Measurements from ENCODE around the gene RBCK1.

Gene RBCK1

DNA sequence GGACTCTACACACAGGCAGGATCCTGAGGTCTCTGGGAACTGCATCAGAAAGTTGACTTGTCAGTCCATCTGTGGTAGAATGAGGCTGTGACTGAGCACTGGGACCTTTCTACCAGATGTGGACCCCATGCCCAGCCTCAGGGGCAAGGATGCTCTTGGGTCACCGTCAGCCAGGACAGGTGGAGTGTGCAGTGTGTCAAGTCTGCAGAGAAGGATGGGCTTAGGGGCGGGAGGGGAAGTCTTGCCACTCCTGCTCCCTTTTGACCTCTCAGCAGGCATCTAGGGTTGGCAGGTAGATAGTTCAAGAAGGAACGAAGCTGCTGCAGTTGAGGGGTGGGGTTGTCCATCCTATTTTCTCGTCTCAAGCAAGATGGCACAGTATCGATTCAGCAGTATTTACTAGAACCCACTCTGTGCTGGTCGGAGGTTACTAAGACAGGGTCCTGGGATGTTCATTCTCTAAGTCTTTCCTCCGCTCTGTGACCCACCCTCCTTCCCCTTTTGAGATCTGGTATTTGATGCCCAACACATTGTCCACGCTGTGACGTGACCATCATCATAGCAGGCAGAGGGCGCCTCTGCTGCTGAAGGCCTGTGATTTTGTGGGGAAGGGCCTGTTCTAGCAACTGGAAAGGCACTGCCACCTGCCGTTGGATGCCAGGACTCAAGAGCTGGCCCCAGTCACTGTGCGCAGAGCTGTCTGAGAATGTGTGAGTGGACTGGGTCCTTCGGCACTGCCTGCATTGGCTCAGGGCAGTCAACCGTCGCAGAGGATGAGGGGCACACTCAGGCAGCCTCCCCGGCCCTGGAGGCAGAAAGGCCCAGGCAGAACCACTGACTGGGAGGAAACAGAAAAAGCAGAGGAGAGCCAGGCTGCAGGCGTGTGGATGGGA, 23.2 kb downstream of the RBCK1 start:
- TF ChIP-seq ZFX (IDR thresholded peaks at IDR 0.05) (no peak), CTCF (conservative IDR thresholded peaks at IDR 0.05) (peak; percentile 85)
- H3K27ac ChIP-seq, result 0 out of 2 replicates have a peak overlapping the region, but pooled peaks have one; percentile 3

GRCh38 chr20:432208-432607, 24.1 kb downstream of the RBCK1 start:
- no peak overlapping the region for H3K27ac ChIP-seq
- TF ChIP-seq CTCF (conservative IDR thresholded peaks at IDR 0.05), result no peak
- no peak for TF ChIP-seq ZFX (IDR thresholded peaks at IDR 0.05)

GRCh38 chr20:432677-433299, 24.7 kb downstream of the RBCK1 start:
- TF ChIP-seq ZFX (IDR thresholded peaks at IDR 0.05) (no peak), CTCF (conservative IDR thresholded peaks at IDR 0.05) (no peak)
- H3K27ac ChIP-seq, result no peak overlapping the region

DNA sequence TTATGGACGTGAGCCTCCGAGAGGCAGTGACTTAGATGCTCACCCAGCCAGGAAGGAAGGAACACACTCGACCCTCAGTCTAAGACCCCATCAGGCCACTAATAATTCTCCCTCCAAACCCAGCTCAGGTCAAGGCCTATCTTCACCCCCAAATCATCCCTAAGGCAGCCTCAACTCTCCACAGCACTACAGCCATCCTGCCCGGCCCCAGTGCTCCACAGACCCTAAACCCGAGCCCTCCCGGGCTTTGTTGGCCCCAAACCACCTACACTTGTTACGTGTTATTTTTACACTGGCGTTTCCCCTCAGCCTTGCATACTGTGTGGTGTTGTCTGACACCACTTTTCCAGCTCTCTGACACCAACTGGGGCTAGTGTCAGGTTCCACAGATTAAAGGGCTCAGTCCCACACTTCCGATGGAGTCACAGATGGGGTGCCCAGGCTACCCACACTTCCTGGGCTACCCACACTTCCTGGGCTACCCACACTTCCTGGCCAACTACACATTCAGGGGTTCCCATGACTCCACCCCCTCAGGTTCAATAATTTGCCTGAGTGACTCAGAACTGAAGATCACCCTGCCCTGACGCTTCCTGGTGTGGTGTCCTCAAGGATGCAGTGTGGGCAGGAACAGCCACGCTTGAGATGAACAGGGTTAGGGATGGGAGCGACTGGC, 25.3 kb downstream of the RBCK1 start:
- no peak for TF ChIP-seq ZFX (IDR thresholded peaks at IDR 0.05)
- TF ChIP-seq CTCF (conservative IDR thresholded peaks at IDR 0.05), result no peak
- H3K27ac ChIP-seq, result no peak overlapping the region

DNA sequence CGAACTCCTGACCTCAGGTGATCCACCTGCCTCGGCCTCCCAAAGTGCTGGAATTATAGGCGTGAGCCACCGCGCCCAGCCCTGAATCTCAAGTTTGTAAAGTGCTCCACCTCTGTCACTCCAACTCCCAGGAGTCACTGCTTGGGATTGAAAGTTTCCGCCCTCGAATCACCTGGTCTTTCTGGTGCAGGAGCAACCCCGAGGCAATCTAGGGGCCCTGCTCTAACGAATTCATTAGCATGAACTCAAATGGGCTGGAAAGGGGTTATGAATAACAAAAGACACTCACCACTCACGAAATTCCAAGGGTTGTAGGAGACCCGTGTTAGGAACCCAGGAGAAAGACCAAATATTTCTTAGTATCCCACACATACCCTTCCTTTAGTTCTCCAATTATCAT, 26.1 kb downstream of the RBCK1 start:
- TF ChIP-seq CTCF (conservative IDR thresholded peaks at IDR 0.05) (no peak), ZFX (IDR thresholded peaks at IDR 0.05) (no peak)
- no peak overlapping the region for H3K27ac ChIP-seq

GRCh38 chr20:434661-435419, 26.7 kb downstream of the RBCK1 start:
- no peak for TF ChIP-seq CTCF (conservative IDR thresholded peaks at IDR 0.05)
- no peak for TF ChIP-seq ZFX (IDR thresholded peaks at IDR 0.05)
- no peak overlapping the region for H3K27ac ChIP-seq
